Mammary epithelial cell (primary cell): ENCODE results near the gene KCNG2.

Source experiments
- EZH2 ChIP-seq: IDR thresholded peaks from 2 replicates; pipeline ENCODE4 v1.6.1; 2012; ENCODE audit warnings: low read length, inconsistent platforms, borderline replicate concordance
- TF ChIP-seq, protein P1 (sequence below), 2 donors: IDR thresholded peaks in 1 of 2; conservative IDR thresholded peaks in 1 of 2; 2 replicates each; pipeline ENCODE4 v1.5.1; 2011 to 2012; ENCODE audit warnings: inconsistent platforms in 2 of 2, low read length in 2 of 2, mild to moderate bottlenecking in 2 of 2, control low read depth in 1 of 2, low read depth in 1 of 2; ENCODE audit not compliant: insufficient read depth in 1 of 2; ENCODE audit errors: extremely low read depth in 1 of 2

DNA sequence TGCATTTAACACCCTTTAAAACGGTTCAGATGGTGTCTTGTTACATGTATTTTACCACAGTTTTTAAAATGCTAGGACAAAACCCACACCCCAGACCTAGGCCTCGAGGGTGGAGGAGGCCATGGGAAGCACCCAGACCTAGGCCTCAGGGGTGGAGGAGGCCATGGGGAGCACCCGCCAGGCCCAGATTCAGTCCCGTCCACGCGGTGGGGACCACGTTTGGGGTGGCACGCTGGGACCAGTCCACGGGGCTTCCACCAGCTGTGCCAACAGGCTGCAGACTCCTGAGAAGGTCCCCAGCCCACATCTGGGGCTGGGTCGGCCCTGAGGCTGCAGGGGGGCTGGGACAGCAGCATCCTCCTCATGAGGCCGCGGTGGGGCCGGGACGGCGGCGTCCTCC is 90.3 kb downstream of the KCNG2 start:
- no peak for TF ChIP-seq EZH2
- TF ChIP-seq, protein P1, sequence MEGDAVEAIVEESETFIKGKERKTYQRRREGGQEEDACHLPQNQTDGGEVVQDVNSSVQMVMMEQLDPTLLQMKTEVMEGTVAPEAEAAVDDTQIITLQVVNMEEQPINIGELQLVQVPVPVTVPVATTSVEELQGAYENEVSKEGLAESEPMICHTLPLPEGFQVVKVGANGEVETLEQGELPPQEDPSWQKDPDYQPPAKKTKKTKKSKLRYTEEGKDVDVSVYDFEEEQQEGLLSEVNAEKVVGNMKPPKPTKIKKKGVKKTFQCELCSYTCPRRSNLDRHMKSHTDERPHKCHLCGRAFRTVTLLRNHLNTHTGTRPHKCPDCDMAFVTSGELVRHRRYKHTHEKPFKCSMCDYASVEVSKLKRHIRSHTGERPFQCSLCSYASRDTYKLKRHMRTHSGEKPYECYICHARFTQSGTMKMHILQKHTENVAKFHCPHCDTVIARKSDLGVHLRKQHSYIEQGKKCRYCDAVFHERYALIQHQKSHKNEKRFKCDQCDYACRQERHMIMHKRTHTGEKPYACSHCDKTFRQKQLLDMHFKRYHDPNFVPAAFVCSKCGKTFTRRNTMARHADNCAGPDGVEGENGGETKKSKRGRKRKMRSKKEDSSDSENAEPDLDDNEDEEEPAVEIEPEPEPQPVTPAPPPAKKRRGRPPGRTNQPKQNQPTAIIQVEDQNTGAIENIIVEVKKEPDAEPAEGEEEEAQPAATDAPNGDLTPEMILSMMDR (conservative IDR thresholded peaks at IDR 0.05 in 1 of 2, IDR thresholded peaks at IDR 0.05 in 1 of 2; ENCODE audit: extremely low read depth in 1 of 2, insufficient read depth in 1 of 2, low read depth in 1 of 2, low read length in 2 of 2) = no peak
